Chondrocyte (in vitro differentiated cells): ENCODE data around the gene EPB41L3. TPM values are rescaled to one million over a fixed set of nuclear protein-coding genes. Genes with fewer than 3 reads are reported as not detected.

Experiments
- DNase-seq: peaks from one replicate; pipeline ENCODE4 v3.0.0; 2021; ENCODE audit warnings: mixed read lengths, low spot score
- H3K27ac Mint-ChIP-seq: one replicate; pipeline ENCODE4 v1.8.0; 2021; ENCODE audit warnings: mild to moderate bottlenecking, moderate library complexity, mixed read lengths; ENCODE audit not compliant: unreplicated experiment
- H3K27me3 Mint-ChIP-seq: 2 replicates; pipeline ENCODE4 v1.8.0; 2021; ENCODE audit warnings: low read depth, mixed read lengths
- H3K36me3 Mint-ChIP-seq: 2 replicates; pipeline ENCODE4 v1.8.0; 2021; ENCODE audit warnings: low read depth, mixed read lengths
- H3K4me1 Mint-ChIP-seq: 2 replicates; pipeline ENCODE4 v1.8.0; 2021; ENCODE audit warnings: low read depth, mild to moderate bottlenecking, mixed read lengths
- H3K4me3 Mint-ChIP-seq: one replicate; pipeline ENCODE4 v1.8.0; 2021; ENCODE audit warnings: mild to moderate bottlenecking, moderate library complexity, mixed read lengths; ENCODE audit not compliant: unreplicated experiment
- H3K9me3 Mint-ChIP-seq: 2 replicates; pipeline ENCODE4 v1.8.0; 2021; ENCODE audit warnings: low read depth, mixed read lengths
- CTCF ChIP-seq: fragments of 200-600 bp; sonication (generic); IDR thresholded peaks from 2 replicates; pipeline ENCODE4 v1.5.0; 2021; ENCODE audit warnings: antibody characterized with exemption, mild to moderate bottlenecking, moderate library complexity
- total RNA-seq: library from RNA; stranded (reverse); gene quantifications from 3 replicates; pipeline ENCODE4 v1.2.1, GENCODE V29; 2021

EPB41L3 gene
- total RNA-seq, 1 donor from 2014 or later, result 61.1 TPM

- no peak for DNase-seq
- H3K4me3 Mint-ChIP-seq, result no peak overlapping the region
- no peak overlapping the region for H3K27ac Mint-ChIP-seq
- H3K36me3 Mint-ChIP-seq, result peaks cover 11% of the 10 kb centered on the region
- no peaks in the 10 kb centered on the region for H3K9me3 Mint-ChIP-seq
- no peaks in the 10 kb centered on the region for H3K27me3 Mint-ChIP-seq
- no peaks in the 10 kb centered on the region for H3K4me1 Mint-ChIP-seq
- TF ChIP-seq CTCF, result no peak
These were observed 124.8 kb downstream of the EPB41L3 start for GRCh38 chr18:5419030-5419429.

- H3K4me1 Mint-ChIP-seq, result no peaks in the 10 kb centered on the region
- H3K36me3 Mint-ChIP-seq, result peaks cover 7% of the 10 kb centered on the region
- no peaks in the 10 kb centered on the region for H3K9me3 Mint-ChIP-seq
- DNase-seq, result no peak
- no peak overlapping the region for H3K4me3 Mint-ChIP-seq
- no peak for TF ChIP-seq CTCF
- no peak overlapping the region for H3K27ac Mint-ChIP-seq
- no peaks in the 10 kb centered on the region for H3K27me3 Mint-ChIP-seq
These were observed 126.5 kb downstream of the EPB41L3 start for GRCh38 chr18:5417342-5417741.

- Mint-ChIP-seq H3K4me1 (peaks cover 2% of the 10 kb centered on the region), H3K27me3 (no peaks in the 10 kb centered on the region), H3K36me3 (peaks cover 7% of the 10 kb centered on the region), H3K4me3 (no peak overlapping the region), H3K27ac (no peak overlapping the region), H3K9me3 (no peaks in the 10 kb centered on the region)
- DNase-seq, result no peak
- TF ChIP-seq CTCF, result no peak
These were observed 127.7 kb downstream of the EPB41L3 start for GRCh38 chr18:5416112-5416511.

GRCh38 chr18:5415665-5416064 lies 128.1 kb downstream of the EPB41L3 start:
- H3K27ac Mint-ChIP-seq, result no peak overlapping the region
- no peaks in the 10 kb centered on the region for H3K27me3 Mint-ChIP-seq
- no peaks in the 10 kb centered on the region for H3K9me3 Mint-ChIP-seq
- no peak for DNase-seq
- H3K36me3 Mint-ChIP-seq, result peaks cover 7% of the 10 kb centered on the region
- H3K4me3 Mint-ChIP-seq, result no peak overlapping the region
- TF ChIP-seq CTCF, result no peak
- peaks cover 2% of the 10 kb centered on the region for H3K4me1 Mint-ChIP-seq

- H3K27me3 Mint-ChIP-seq, result no peaks in the 10 kb centered on the region
- peaks cover 9% of the 10 kb centered on the region for H3K36me3 Mint-ChIP-seq
- H3K4me3 Mint-ChIP-seq, result no peak overlapping the region
- DNase-seq, result no peak
- no peak for TF ChIP-seq CTCF
- no peaks in the 10 kb centered on the region for H3K9me3 Mint-ChIP-seq
- H3K4me1 Mint-ChIP-seq, result peaks cover 2% of the 10 kb centered on the region
- H3K27ac Mint-ChIP-seq, result no peak overlapping the region
These were observed 128.8 kb downstream of the EPB41L3 start for GRCh38 chr18:5415031-5415430.
